SK-N-SH (cell line): ENCODE measurements around the gene IQGAP1.
"Not testable (repeated sequence)": the region's sequence is repeated elsewhere in the genome, so short reads cannot be mapped to it uniquely, and the experiment has no call there.

Experiments used
- POLR2AphosphoS5 ChIP-seq: IDR thresholded peaks from 2 replicates; pipeline ENCODE4 v1.6.1; 2012; ENCODE audit warnings: low read depth, low read length
- YY1 ChIP-seq: IDR thresholded peaks from 2 replicates; pipeline ENCODE4 v1.4.0; 2012; ENCODE audit warnings: low read depth, mild to moderate bottlenecking
- TF ChIP-seq, protein P1 (sequence below): fragments of 200-600 bp; sonication (generic); IDR thresholded peaks from 2 replicates; pipeline ENCODE4 v1.6.1; 2017; ENCODE audit warnings: antibody characterized with exemption, mild to moderate bottlenecking, moderate library complexity

DNA sequence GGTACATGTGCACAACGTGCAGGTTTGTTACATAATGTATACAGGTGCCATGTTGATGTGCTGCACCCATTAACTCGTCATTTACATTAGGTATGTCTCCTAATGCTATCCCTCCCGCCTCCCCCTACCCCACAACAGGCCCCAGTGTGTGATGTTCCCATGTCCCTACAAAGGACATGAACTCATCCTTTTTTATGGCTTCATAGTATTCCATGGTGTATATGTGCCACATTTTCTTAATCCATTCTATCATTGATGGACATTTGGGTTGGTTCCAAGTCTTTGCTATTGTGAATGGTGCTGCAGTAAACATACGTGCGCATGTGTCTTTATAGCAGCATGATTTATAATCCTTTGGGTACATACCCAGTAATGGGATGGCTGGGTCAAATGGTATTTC is 28.0 kb downstream of the IQGAP1 start:
- TF ChIP-seq, protein P1, sequence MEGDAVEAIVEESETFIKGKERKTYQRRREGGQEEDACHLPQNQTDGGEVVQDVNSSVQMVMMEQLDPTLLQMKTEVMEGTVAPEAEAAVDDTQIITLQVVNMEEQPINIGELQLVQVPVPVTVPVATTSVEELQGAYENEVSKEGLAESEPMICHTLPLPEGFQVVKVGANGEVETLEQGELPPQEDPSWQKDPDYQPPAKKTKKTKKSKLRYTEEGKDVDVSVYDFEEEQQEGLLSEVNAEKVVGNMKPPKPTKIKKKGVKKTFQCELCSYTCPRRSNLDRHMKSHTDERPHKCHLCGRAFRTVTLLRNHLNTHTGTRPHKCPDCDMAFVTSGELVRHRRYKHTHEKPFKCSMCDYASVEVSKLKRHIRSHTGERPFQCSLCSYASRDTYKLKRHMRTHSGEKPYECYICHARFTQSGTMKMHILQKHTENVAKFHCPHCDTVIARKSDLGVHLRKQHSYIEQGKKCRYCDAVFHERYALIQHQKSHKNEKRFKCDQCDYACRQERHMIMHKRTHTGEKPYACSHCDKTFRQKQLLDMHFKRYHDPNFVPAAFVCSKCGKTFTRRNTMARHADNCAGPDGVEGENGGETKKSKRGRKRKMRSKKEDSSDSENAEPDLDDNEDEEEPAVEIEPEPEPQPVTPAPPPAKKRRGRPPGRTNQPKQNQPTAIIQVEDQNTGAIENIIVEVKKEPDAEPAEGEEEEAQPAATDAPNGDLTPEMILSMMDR, result not testable (repeated sequence)
- TF ChIP-seq POLR2AphosphoS5, YY1: not testable (repeated sequence)
